Measurements from ENCODE around the gene PRRT2. TPM values are rescaled to one million over a fixed set of nuclear protein-coding genes. Genes with fewer than 3 reads are reported as not detected.

Gene PRRT2
- total RNA-seq, 2 donors from 2014 or later = 8.2 to 15.7 TPM

DNA sequence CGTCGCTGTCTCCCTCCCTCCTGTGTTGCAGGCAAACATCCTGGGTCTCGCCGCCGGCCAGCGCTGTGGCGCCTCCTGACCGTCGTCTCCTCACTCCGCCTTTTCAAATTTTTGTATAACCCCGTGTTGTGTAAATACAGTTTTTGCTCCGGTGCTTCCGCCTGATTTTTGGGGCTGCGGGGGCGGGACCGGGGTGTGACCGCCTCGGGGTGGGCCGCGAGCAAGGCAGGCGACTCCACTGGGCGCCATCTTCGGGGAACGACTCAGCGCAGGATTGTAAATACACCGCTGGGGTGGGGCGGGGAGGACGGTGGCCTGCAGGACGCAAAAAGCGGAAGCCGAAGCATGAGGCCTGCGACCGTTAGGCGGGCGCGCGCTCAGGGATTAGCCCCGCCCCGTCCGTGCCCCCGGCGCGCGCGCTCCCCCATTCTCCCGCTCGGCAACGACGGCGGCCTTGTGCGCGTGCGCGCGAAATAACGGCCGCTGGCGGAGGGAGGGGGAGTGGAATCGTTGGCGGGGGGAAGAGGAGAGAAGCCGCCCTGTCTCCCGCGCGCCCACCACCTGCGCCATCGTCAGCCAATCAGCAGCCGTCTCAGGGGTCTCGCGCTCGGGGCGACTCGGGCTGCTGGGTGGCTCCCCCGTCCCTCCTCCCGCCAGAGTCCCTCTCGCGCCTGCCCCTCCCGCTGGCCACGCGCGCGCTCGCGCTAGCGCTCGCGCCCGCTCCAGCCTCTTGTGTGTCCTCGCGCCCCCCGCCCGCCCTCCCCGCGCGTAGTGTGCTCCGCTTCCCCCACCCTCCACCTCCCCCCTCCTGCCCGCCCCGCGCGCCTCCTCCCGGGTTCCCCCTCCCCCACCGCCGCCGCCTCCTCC, 6.5 kb upstream of the PRRT2 start:
- Histone ChIP-seq H3K9me3 (ENCODE audit: control insufficient read depth, low read length) (no peaks in the 10 kb centered on the region), H3K4me3 (ENCODE audit: low read length) (peak overlapping the region; percentile 80), H3K9ac (ENCODE audit: extremely low read depth, low read length, poor library complexity, severe bottlenecking) (peak overlapping the region; percentile 61), H3K36me3 (ENCODE audit: control insufficient read depth, insufficient read depth, low read length) (peaks cover 59% of the 10 kb centered on the region), H3K27ac (ENCODE audit: low read depth, low read length) (peak overlapping the region; percentile 83), H3K27me3 (ENCODE audit: control insufficient read depth, insufficient read depth, low read length, poor library complexity, severe bottlenecking) (no peaks in the 10 kb centered on the region), H3K4me1 (ENCODE audit: control insufficient read depth, insufficient read depth, low read length) (peaks cover 19% of the 10 kb centered on the region)
- WGBS, 2 experiments (ENCODE audit: insufficient coverage in 1 of 2, insufficient read length in 1 of 2) = 1 to 3% methylated on average over 26 to 76 of the region's 103 CpGs
- H3K4me3 Mint-ChIP-seq = peak overlapping the region; percentile 92
- H3K36me3 Mint-ChIP-seq (ENCODE audit: low read depth) = peaks cover 46% of the 10 kb centered on the region
- TF ChIP-seq, protein P1, sequence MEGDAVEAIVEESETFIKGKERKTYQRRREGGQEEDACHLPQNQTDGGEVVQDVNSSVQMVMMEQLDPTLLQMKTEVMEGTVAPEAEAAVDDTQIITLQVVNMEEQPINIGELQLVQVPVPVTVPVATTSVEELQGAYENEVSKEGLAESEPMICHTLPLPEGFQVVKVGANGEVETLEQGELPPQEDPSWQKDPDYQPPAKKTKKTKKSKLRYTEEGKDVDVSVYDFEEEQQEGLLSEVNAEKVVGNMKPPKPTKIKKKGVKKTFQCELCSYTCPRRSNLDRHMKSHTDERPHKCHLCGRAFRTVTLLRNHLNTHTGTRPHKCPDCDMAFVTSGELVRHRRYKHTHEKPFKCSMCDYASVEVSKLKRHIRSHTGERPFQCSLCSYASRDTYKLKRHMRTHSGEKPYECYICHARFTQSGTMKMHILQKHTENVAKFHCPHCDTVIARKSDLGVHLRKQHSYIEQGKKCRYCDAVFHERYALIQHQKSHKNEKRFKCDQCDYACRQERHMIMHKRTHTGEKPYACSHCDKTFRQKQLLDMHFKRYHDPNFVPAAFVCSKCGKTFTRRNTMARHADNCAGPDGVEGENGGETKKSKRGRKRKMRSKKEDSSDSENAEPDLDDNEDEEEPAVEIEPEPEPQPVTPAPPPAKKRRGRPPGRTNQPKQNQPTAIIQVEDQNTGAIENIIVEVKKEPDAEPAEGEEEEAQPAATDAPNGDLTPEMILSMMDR (conservative IDR thresholded peaks at IDR 0.05) = peak; percentile 35
- H3K27me3 Mint-ChIP-seq (ENCODE audit: insufficient read depth) = no peaks in the 10 kb centered on the region
- DNase-seq = peak; percentile 99
- H3K27ac Mint-ChIP-seq = peak overlapping the region; percentile 100
- peaks cover 36% of the 10 kb centered on the region for H3K4me1 Mint-ChIP-seq
- no peaks in the 10 kb centered on the region for H3K9me3 Mint-ChIP-seq

DNA sequence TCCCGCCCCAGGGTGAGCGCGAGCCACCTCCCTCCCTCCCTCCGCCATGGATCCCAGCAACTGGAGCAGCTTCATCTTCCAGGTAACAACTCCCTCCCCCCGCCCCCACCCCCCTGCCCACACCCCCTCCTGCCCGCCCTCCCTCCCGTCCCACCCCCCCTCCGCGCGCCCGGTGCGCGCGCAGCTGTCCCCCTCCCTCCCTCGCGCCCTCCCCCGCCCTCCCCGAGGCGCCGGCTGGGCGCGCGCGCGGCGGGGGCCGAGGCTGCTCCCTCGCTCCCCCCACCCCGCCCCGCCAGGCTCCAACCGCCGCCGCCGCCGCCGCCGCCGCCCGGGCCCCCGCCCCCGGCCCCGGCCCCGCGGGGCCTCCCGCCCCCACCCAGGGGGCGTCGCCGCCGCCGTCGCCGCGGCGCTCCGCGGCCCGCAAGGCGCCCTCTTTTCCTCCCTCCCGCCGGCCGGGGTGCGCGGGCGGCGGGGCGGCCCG, 5.9 kb upstream of the PRRT2 start, which contains the start of gene MAZ:
MAZ (plus strand) TSS at position 431 of the 481 bp plus-strand sequence. CDS start 173 bp downstream, outside the sequence.
- peak within 1 kb of the TSS; percentile 91 for H3K27ac ChIP-seq (ENCODE audit: low read depth, low read length)

DNA sequence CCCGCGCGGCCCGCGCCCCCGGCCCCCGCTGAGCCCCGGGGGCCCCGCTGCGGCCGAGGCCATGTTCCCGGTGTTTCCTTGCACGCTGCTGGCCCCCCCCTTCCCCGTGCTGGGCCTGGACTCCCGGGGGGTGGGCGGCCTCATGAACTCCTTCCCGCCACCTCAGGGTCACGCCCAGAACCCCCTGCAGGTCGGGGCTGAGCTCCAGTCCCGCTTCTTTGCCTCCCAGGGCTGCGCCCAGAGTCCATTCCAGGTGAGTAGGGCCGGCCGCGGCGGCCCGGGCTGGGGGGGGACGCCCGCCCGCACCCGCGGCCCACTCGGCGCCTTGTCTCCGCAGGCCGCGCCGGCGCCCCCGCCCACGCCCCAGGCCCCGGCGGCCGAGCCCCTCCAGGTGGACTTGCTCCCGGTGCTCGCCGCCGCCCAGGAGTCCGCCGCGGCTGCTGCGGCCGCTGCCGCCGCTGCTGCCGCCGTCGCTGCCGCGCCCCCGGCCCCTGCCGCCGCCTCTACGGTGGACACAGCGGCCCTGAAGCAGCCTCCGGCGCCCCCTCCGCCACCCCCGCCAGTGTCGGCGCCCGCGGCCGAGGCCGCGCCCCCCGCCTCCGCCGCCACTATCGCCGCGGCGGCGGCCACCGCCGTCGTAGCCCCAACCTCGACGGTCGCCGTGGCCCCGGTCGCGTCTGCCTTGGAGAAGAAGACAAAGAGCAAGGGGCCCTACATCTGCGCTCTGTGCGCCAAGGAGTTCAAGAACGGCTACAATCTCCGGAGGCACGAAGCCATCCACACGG, 5.2 kb upstream of the PRRT2 start:
- no peaks in the 10 kb centered on the region for H3K9me3 ChIP-seq (ENCODE audit: control insufficient read depth, low read length)
- 0% methylated on average over 14 to 99 of the region's 99 CpGs for WGBS, 2 experiments (ENCODE audit: insufficient coverage in 1 of 2, insufficient read length in 1 of 2)
- peaks cover 19% of the 10 kb centered on the region for H3K4me1 ChIP-seq (ENCODE audit: control insufficient read depth, insufficient read depth, low read length)
- no peaks in the 10 kb centered on the region for H3K9me3 Mint-ChIP-seq
- TF ChIP-seq, protein P1 (conservative IDR thresholded peaks at IDR 0.05) = no peak
- peak overlapping the region; percentile 78 for H3K27ac Mint-ChIP-seq
- H3K36me3 Mint-ChIP-seq (ENCODE audit: low read depth) = peaks cover 34% of the 10 kb centered on the region
- H3K27me3 ChIP-seq (ENCODE audit: control insufficient read depth, insufficient read depth, low read length, poor library complexity, severe bottlenecking) = no peaks in the 10 kb centered on the region
- peak; percentile 91 for DNase-seq
- H3K4me1 Mint-ChIP-seq = peaks cover 45% of the 10 kb centered on the region
- peak overlapping the region; percentile 30 for H3K9ac ChIP-seq (ENCODE audit: extremely low read depth, low read length, poor library complexity, severe bottlenecking)
- no peaks in the 10 kb centered on the region for H3K27me3 Mint-ChIP-seq (ENCODE audit: insufficient read depth)
- H3K4me3 ChIP-seq (ENCODE audit: low read length) = peak overlapping the region; percentile 89
- peak overlapping the region; percentile 91 for H3K27ac ChIP-seq (ENCODE audit: low read depth, low read length)
- H3K36me3 ChIP-seq (ENCODE audit: control insufficient read depth, insufficient read depth, low read length) = peaks cover 50% of the 10 kb centered on the region
- H3K4me3 Mint-ChIP-seq = peak overlapping the region; percentile 84

More for the DNA sequence above, 5.9 kb upstream of the PRRT2 start, which contains the start of gene MAZ:
- TF ChIP-seq, protein P1 (conservative IDR thresholded peaks at IDR 0.05) = no peak
- Histone ChIP-seq H3K9me3 (ENCODE audit: control insufficient read depth, low read length) (no peaks in the 10 kb centered on the region), H3K4me3 (ENCODE audit: low read length) (peak within 1 kb of the TSS; percentile 89), H3K36me3 (ENCODE audit: control insufficient read depth, insufficient read depth, low read length) (peaks cover 56% of the 10 kb centered on the region), H3K27me3 (ENCODE audit: control insufficient read depth, insufficient read depth, low read length, poor library complexity, severe bottlenecking) (no peaks in the 10 kb centered on the region), H3K4me1 (ENCODE audit: control insufficient read depth, insufficient read depth, low read length) (peaks cover 19% of the 10 kb centered on the region), H3K9ac (ENCODE audit: extremely low read depth, low read length, poor library complexity, severe bottlenecking) (peak within 1 kb of the TSS; percentile 61)
- peak within 1 kb of the TSS; percentile 92 for H3K4me3 Mint-ChIP-seq
- H3K4me1 Mint-ChIP-seq = peaks cover 42% of the 10 kb centered on the region
- 0% methylated on average over 45 of the region's 67 CpGs; no CpG with 5 or more reads in 1 of the 2 experiments for WGBS, 2 experiments (ENCODE audit: insufficient coverage in 1 of 2, insufficient read length in 1 of 2)
- no peaks in the 10 kb centered on the region for H3K27me3 Mint-ChIP-seq (ENCODE audit: insufficient read depth)
- H3K27ac Mint-ChIP-seq = peak within 1 kb of the TSS; percentile 100
- DNase-seq = no peak
- peaks cover 40% of the 10 kb centered on the region for H3K36me3 Mint-ChIP-seq (ENCODE audit: low read depth)
- no peaks in the 10 kb centered on the region for H3K9me3 Mint-ChIP-seq

All from endodermal cell (in vitro differentiated cells).